HG02870 (cell line): ENCODE results near the gene TAL1.
A peak's percentile ranks its signal among the peaks of the same experiment; 100 is the strongest.
"Not testable (repeated sequence)": the region's sequence is repeated elsewhere in the genome, so short reads cannot be mapped to it uniquely, and the experiment has no call there.

Experiments used
- ATAC-seq: cut with Tn5 transposase; IDR thresholded peaks from one replicate; pipeline ENCODE4 v1.9.1; 2021; ENCODE audit warnings: mild to moderate bottlenecking, moderate library complexity; ENCODE audit not compliant: unreplicated experiment

The TAL1 gene

GRCh38 chr1:47232187-47232874 lies at the start of gene TAL1:
Gene TAL1, minus strand, starts transcription at chr1:47232225. Its CDS starts 6,337 bp downstream, at chr1:47225888.
- no peak for ATAC-seq

- no peak for ATAC-seq
These were observed 48.1 kb upstream of the TAL1 start for GRCh38 chr1:47280142-47280541.

GRCh38 chr1:47276850-47277249 lies 44.8 kb upstream of the TAL1 start:
- no peak for ATAC-seq

DNA sequence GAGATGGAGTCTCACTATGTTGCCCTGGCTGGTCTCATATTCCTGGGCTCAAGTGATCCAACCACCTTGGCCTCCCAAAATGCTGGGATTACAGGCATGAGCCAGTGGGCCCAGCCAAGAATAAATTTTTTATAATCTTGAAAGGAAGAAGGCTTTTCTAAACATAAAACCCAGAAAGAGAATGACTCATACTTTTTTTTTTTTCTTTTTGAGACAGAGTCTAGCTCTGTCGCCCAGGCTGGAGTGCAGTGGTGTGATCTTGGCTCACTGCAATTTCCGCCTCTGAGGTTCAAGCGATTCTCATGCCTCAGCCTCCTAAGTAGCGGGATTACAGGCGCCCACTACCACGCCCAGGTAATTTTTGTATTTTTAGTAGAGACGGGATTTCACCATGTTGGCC lies 43.8 kb upstream of the TAL1 start:
- ATAC-seq: not testable (repeated sequence)

- ATAC-seq: not testable (repeated sequence)
These were observed 33.5 kb upstream of the TAL1 start for GRCh38 chr1:47265529-47265928.

GRCh38 chr1:47262787-47263413 lies 30.9 kb upstream of the TAL1 start:
- peak; percentile 45 for ATAC-seq

GRCh38 chr1:47257224-47257623 lies 25.2 kb upstream of the TAL1 start:
- no peak for ATAC-seq

DNA sequence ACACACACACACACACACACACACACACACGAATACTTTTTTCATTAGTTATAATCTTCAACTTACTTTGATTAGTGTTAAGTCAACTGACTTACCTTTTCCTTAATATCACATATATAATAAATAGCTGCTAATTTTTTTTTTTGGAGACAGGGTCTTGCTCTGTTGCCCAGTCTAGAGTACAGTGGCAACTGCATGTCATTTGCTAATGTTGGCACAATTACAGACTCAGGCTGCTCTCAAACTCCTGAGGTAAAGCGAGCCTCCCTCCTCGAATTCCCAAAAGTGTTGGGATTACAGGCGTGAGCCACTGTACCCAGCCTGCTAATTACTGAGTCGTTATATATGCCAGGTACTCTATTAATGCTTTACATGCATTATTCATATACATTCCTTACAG lies 20.8 kb upstream of the TAL1 start:
- ATAC-seq: no peak

- no peak for ATAC-seq
These were observed 20.3 kb upstream of the TAL1 start for GRCh38 chr1:47252369-47252768.

DNA sequence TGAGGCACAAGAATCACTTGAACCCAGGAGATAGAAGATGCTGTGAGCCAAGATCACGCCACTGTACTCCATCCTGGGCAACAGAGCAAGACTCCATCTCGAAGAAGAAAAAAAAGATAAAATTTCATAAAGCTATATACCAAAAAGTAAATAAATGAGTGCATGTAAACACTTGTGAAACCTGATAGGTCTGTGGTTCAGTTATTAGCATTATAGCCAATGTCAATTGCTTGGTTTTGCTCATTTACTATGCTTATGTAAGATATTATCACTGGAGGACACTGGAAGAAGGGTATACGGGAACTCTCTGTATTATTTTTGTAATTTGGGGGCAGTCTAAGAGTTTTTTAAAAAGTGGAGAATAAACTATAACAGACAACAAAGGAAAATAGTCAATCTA lies 17.7 kb upstream of the TAL1 start:
- no peak for ATAC-seq

- no peak for ATAC-seq
These were observed 12.4 kb upstream of the TAL1 start for GRCh38 chr1:47244339-47244862.

- ATAC-seq: no peak
These were observed 11.9 kb upstream of the TAL1 start for GRCh38 chr1:47243910-47244309.

DNA sequence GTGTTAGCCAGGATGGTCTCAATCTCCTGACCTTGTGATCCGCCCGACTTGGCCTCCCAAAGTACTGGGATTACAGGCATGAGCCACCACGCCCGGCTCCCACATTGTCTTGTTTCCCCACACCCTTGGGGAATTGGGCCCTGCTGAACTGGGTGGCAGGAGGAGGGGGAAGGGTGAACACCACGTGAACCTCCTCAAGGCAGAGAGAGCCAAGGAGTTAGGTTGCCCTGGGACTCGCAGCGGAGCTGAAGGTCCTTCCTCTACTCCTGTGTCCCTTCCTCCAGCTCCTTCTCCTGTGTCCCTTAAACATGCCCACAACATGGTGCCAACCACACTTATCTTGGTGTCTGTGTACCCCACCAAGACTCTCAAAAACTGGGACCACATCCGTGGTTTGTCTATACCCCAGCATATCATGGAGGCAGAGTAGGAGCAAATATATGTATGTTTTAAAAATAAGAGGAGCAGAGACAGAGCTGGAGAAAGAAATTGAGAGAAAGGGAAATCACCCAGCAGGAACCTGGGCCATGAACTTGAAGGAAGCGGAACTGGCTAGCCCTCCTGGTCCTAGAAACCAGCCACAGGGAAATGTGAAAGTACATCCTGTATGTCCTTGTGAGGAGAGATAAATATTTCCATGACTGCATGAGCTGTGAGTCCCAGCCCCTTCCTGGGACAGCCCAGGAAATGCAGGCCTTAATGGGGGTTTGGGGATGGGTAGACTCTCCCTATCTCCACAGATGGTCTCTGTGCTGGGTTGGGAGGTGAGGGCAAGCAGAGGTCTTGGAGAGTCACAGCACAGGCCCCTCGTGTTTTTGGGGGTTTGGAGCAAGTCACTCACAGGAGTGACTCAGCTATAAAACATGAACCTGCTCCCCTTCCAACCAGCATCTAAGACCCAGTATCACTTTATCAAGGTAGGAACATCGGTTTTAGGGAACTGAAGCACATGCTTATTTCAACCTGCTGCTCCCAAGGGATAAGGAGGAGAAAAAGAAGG lies 9.4 kb upstream of the TAL1 start:
- no peak for ATAC-seq

DNA sequence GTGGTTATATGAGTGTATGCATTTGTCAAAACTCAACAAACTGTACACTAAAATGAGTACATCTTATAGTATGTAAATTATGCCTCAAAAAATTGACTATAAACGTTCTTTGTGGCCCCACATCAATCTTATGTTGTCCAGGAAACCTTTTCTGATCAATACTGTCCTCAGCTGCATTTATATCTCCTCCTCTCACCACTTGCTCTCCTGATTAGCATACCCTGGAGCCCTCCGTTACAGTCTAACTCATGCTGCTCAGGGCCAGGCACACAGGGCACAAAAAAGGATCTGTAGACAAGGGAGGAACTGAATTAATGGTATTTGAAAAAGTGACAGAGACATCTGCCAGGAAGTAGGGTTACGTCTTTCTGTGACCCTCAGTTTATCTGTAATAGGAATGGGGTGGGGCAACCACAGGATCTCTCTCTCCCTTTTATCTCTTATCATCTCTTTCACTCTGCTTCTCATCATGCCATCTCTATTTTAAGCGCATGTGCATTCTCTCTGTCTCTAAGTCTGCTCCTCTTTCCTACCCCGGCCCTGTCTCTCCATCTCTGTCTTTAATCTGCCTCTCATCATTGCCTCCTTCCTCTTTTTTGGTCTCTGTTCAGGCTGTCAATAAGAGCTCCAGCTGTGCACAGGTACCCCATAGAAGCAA lies 7.0 kb upstream of the TAL1 start:
- no peak for ATAC-seq

DNA sequence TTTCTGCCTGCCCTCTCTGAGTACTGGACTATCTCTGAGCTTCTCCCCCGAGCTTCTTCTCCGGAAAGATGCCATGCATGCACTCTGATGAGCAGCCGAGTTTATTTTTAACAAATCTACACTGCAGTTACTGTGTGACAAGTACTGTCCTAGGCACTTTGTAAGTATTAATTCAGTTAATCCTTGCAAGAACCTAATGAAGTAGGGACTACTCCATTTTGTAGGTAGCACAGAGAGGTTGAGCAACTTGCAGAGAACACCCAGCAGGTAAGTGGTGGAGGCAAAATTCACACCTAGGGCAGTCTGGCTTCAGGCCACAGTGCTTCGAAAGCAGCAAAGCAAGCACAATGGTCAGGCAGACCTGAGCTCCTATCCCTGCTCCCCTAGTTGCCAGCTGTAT lies 3.8 kb upstream of the TAL1 start:
- ATAC-seq: no peak

- no peak for ATAC-seq
These were observed 3.2 kb upstream of the TAL1 start for GRCh38 chr1:47235241-47235681.

DNA sequence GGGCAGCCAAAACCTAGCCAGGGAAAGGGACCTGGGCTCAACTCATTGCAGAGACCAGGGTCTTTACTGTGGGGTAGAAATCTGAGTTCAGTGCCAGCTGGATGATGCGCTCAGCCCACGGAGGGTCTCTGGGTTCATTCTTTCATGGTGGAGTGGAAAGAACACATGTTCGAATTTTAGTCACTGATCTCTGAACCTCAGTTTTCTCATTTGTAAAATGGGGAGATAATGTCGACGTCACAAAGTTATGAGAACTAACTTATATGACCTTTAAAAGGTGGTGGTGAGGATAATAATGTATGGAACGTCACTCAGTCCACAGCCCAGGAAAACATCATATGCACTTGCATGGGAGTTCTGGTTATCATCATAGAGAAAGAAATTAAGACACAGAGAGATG lies 1.2 kb upstream of the TAL1 start:
- ATAC-seq: no peak

- no peak for ATAC-seq
These were observed 481 bp downstream of the TAL1 start for GRCh38 chr1:47231301-47232186.

DNA sequence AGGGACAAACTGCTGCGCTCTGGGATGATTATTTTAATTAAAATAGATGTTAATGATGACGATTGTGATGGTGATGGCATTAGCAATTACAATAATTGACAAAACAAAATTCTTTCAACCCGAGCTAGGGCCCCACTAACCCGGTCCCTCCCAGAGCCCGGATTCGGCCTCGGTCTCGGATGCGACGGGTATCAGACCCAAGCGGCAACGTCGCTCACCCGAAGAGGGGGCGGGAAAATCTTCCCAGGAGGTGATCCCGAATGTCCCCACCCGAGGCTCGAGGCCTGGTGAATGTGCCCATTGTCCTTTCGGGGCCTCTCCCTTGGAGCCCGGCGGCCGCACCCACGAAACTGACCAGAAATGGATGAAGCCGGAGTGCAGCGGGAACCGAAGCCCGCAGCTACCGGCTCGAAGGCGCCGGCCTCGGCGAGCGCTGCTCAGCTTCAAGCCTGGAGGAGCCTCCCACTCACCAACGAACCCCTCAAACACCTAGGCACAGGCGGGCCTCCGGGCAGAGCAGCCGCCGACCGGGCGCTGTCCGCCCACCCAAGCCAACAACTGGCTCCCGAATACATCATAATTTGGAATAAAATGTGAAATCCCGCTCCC lies 1.2 kb downstream of the TAL1 start:
- no peak for ATAC-seq
